NCI-H446 treated with DMSO at 0.1 percent for 48 hours (cell line): Measurements from ENCODE around the gene EBF4.

ENCODE experiments used
- DNase-seq: peaks from one replicate; lab custom pipeline; 2025; lab: John Stamatoyannopoulos, UW

EBF4 gene

DNA sequence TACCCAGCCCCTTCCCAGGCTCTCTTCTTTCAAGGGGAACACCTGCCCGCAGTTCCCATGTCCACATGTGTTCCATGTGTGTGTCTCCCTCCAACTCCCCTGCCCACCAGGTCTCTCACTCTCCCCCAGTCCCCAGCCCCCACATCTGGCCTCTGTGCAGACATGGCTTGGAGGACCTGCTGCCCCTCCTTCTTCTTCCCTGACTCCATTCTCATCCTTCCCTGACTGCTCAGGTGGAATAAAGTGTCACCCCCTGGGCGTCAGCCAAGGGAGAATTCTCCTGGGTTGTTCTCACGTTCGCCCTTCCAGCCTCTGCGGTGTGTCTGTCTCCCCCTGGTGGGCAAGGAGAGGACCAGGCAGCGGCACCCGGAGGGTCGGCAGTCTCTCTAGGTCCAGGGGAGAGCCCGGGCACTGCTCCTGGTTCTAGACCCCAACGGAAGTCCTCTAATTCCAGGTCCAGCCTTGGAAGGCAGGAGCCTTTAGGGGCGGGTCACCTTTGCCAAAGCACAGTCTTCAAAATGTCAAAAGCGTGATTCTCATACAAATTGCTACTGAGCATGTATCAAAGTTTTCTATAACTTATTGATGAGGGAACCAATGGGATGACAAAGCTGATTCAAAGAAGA lies 50.5 kb downstream of the EBF4 start:
- peak; percentile 8 for DNase-seq

DNA sequence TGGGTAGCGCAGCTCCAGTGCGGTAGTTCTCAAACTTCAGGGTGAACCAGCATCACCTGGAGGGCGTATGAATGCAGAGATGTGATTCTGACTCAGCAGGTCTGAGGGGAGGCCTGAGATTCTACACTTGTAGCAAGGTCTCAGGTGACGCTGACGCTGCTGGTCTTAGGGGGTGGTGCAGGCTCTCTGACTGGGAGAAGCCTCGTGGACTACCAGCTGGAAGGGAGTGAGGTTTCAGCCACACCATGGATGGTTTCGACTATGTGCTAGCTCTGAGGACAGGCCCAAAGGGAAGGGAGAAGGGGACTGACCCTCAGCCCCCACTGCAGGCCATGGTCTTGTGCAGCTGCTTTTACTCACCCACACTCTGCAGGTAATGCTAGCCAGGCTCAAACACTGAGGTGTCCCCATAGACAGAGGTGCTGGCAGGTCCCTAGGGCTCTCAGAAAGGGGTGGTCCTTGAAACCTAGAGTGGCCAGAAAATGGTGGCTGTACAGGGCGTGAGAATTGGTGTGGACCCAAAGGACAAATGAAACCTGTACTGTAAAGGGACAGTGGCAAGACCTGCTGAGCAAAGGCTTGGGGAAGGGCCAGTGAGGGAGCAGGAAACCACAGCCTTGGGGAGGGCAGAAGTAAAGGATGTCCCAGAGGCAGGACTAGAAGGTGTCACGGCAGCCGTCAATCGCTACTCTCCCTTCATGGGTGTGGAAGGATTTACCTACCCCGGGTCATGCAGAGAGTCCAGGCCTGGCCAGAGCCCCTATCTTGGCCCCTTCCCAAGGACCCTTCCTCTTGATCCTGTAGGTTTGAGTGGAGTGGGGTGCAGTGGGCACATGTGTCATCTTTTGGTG lies 52.7 kb downstream of the EBF4 start:
- DNase-seq, result no peak

DNA sequence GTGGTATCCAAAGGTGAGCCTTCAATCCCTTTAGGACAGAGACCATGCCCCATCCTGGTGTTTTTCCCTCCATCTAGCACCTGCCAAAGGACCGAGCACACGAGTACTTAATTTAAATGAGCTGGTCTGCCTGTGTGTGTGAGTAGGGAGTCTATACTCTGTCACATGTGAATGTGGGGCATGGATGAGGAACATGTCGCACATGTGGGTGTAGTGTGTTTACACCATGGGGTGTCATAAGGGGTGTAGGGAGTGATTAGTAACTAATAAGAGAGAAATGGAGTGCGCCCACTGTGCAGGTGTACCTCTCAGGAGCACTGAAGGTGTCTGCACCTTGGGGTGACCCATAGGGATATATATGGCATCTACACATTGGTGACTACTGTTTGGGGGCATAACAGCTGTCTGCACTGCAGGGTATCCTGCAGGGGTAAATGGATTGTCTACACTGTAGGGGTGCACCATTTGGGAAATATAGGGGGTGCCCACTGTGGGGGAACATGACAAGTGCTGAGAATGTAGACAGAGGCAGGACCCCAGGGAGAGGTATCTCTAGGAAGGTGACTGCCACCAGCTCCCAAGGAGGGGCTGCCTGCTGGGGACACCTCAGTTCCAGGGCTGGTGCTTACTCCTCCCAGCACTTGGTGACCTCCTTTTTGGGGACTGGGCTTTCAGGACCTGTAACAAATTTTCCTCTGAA lies 53.5 kb downstream of the EBF4 start:
- no peak for DNase-seq

DNA sequence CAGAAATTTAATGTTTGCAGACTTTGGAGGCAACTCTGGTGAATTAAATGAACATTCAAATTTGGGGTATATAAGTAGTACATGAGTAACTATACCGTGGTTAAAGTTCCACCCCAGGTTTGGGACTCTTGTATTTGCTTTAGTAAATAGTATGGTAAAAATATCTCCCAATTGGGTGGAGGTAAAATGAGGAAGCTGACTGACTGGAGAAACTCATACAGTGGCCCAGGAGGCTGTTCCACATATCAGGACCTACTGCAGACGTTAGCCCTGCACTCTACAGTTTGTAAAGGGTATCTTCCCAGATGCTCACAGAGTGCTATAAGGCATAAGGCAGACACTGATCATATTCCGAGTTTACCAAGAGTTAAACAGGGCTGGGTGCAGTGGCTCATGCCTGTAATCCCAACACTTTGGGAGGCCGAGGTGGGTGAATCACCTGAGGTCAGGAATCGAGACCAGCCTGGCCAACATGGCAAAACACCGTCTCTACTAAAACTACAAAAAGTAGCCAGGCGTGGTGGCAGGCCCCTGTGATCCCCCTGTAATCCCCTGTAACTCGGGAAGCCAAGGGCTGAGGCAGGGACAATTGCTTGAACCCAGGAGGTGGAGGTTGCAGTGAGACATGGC lies 54.2 kb downstream of the EBF4 start:
- no peak for DNase-seq

DNA sequence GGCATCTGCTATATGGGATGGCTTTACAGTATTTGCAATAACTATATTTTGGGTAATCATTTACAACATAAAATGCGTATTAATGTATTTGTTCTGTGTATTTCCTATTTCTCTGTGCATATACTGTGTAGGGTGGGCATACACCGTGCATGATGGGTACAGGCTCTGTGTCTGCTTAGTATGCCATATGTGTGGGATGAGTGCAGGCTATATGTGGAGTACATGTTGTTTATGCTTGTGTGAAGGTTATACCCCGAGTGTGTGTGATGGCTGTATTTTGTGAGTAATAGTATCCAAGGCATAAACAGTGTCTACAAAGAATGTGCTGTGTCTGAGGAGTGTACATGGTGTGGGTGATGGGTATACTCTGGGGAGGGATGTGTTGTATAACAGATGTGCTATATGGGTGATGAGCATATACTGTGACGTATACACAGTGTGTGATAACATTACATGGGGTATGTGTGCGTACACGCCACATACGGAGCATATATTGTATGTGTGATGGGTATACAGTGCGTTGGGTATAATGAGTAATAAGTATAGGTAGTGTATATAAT lies 55.2 kb downstream of the EBF4 start:
- no peak for DNase-seq

DNA sequence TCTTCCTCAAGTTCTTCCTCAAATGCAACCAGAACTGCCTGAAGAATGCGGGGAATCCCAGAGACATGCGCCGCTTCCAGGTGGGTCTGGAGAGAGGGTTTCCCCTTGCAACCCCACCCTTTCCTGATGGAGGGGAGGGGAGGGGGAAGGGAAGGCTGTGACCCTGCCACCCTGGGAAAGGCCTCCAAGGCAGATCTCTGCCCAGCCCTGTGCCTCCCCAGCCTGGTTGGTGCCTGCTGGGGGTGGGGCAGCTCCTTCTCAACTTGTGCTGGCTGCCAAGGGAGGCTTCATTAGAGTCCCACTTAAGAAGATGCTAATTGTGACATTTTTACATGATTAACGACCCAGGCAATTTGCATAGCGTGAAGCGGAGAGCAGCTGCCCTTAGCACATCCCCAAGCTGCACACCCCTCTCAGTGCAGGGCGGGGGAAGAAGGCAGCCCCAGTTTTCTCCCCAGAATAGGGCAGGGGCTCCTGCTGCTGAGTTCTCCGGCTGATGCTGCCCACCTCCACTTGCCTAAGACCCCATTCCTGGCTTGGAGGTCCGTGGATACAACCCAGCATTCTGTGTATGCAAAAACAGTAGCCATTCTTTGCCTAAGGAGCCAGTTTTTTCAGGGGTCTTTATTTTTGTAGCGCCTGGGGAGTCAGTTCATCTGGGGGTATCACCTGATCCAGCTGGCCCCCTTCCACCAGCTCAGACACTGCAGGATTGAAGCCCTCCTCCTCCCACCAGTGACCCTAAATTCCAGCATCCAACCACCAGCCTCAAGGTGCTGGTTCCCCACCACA lies 56.2 kb downstream of the EBF4 start:
- DNase-seq, result no peak

DNA sequence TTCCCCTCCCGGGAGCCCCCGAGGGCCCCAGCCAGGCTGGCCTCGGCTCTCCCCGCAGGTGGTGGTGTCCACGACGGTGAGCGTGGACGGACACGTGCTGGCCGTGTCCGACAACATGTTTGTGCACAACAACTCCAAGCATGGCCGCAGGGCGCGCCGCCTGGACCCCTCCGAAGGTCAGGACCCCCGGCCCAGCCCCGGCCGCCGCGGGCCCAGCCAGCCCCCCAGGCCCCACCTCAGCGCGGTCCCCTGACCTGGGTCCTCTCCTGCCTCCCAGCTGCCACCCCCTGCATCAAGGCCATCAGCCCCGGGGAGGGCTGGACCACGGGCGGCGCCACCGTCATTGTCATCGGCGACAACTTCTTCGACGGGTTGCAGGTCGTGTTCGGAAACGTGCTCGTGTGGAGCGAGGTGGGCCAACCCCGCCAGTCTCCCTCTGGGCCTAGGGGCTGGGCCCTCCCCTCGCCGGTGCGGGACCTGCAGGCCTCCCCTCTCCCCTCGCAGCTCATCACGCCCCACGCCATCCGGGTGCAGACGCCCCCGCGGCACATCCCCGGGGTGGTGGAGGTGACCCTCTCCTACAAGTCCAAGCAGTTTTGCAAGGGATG lies 56.9 kb downstream of the EBF4 start:
- DNase-seq, result no peak

DNA sequence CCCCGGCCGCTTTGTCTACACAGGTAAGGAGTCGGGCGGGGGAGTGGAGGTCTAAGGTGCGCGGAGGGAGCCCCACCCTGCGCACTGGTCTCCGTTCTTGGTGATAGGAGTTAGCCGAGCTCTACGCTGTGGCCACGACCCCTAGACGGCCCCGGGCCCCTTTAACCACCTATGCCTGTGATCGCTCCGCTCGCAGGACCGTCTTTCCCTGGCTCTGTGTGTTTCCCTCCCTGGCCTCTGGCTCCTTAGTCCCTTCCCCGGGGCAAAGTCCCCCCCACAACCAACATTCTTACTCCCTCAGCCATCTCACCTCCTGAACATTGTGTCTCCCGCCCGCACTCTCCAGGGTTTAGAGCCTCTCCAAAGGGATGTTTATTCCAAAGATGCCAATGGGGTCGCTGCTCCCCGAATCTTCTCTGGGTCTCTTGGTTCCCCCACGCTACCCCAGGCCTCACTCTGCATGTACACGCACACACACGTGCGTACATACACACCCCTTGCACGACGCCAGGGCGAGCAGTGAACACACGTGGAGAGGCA lies 57.4 kb downstream of the EBF4 start:
- no peak for DNase-seq

DNA sequence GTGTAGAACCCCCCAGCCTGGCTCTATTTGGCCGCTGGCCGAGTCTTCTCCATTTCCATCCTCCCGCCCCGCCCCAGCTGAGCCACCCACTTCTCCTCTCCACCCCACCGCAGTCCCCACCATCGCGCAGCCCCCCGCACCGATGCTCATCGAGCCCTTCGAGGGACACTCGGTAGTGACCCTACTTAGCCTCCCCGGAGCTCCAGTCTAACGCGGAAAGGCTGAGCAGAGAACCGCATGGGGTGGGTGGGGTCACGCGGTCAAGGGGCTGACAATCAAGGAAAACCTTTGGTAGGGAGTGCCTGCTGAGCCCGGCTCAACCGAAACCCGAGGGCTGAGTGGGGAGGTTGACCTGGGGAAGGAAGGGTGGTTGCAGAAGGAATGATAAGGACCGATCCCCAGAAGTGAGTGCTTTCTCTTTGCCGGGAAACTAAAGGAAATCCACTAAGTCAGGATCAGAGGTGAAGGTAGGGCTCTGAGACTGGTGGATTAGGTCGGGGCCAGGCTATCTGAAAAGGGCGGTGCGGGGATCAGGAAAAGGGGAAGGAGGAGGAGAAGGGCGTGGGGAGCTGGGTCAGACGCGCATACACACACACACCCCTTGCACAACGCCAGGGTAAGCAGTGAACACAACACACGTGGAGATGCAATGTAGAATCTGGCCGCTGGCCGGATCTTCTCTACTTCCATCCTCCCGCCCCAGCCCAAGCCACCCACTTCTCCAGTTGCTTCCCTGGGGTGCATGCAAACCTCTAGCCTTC lies 58.1 kb downstream of the EBF4 start:
- DNase-seq, result no peak

DNA sequence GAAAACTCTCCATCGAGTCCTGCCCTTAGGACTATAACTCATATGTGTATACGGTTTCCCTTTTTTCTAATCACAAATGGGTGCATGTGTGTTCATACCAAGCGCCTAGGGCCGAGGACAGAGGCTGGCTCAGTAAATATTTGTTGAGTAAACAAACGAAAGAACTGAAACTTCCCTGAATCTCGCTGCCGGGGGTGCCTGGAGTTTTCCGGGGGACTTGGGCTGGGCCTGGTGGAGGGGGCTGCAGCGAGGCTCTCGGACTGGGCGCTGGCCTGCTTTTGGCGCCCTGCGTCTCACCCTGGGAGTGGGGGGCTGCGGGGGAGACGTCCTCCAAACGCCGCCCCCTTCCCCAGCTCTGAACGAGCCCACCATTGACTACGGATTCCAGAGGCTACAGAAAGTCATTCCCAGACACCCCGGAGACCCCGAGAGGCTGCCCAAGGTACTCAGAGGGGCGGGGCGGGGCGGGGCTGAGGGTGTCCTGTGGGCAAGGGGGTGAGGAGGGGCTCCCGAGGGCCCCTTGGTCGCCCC lies 58.8 kb downstream of the EBF4 start:
- no peak for DNase-seq

DNA sequence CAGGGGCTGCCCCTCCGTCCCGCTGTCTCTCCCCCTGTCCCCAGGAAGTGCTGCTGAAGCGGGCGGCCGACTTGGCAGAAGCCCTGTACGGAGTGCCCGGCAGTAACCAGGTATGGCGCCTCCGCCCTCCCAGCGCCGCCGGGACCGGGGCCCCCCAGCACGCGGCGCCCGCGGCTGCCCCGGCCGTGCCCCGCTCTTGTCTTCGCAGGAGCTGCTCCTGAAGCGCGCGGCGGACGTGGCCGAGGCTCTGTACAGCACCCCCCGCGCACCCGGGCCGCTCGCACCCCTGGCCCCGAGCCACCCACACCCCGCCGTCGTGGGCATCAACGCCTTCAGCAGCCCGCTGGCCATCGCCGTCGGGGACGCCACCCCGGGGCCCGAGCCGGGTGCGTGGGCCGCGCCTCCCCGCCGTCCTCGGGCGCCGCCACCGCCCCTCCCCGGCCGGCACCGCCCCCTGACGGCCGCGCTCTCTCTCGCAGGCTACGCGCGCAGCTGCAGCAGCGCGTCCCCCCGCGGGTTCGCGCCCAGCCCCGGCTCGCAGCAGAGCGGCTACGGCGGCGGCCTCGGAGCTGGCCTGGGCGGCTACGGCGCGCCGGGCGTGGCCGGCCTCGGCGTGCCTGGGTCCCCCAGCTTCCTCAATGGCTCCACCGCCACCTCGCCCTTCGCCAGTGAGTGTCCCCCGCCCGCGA lies 59.4 kb downstream of the EBF4 start:
- no peak for DNase-seq

DNA sequence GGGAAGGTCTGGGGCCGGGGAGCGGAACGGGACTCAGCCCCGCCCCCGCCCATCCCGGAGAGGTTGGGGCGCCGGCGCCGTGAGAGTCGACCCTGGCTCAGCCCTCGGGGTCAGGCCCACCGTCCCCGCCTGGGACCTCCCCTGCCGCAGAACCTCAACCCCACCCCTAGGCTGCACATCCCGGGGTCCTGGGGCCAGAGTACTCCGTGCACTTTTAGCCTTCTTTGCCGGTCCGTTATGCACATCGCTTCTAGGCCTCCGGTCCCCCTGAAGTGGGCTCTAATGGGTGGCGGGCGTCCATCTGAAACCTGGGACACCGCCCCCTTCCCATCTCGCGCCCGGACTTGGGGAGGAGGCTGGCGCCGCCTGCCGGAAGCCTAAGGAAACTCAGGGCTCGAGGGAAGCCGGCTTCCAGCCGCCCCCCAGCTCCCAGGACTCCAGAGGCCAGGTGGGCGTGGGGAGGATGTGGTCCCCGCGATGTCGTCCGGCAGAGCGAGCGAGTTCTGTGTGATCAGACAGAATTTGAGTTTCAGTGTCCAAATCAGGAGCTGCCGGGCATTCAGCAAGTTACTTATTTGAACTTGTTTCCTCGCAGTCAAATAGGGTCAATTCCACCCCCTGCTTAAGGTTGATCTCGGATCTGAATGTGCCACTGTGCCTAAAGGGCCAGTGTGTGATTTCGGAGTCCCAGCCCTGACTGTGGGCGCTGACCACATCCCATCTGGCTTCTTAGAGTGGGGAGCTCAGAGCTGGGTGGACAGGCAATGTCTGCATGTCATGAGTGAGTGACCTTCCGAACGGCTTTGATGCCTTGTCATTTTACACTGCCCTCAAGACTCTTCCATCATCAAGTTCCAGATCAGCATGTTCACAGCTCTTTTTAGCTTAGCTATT lies 60.2 kb downstream of the EBF4 start:
- no peak for DNase-seq

DNA sequence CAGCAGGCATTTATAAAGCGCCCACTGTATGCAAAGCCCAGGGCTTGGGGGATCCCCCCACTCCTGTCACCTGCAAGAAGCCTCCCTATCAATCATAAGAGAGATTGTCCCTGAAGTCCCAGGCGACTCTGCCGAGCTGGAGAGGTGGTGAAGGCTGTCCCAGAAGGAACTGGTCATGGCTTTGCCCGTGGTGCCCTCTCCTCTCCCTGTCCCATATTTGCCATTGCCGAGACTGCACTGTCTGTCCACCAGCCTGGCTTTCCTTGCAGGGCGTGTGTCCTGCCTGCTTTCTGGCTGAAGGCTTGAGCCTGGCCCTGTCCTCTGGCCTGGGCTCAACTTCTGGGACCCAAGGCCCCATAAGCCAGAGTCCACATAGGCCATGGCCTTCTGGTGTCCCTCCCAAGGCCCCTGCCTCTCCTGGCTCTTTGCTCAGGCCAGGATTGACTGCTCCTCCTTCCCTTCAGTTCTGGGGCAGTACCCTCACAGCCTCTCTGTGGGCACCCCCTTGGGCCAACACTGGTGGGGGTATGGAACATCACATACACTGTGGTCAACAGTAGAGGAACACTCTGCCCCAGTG lies 61.0 kb downstream of the EBF4 start:
- no peak for DNase-seq

DNA sequence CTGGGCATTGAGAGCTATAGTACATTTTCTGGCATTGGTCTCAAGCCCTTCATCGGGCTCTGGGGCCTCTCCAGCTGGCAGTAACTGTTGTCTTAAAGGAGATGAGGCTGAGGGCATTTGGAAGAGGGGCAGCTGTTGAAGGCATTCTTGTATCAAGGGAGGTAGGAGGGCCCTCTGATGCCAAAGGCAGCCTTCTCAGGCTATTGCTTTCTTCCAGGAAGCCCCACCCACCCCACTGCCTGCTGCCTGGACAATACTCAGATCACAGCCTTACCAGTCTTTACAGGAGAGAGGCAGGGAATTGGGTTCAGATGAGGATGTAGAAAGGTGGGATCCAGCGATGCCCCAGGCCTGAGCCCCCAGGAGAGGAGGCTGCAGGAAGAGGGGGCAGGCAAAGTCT lies 61.8 kb downstream of the EBF4 start:
- DNase-seq, result no peak

DNA sequence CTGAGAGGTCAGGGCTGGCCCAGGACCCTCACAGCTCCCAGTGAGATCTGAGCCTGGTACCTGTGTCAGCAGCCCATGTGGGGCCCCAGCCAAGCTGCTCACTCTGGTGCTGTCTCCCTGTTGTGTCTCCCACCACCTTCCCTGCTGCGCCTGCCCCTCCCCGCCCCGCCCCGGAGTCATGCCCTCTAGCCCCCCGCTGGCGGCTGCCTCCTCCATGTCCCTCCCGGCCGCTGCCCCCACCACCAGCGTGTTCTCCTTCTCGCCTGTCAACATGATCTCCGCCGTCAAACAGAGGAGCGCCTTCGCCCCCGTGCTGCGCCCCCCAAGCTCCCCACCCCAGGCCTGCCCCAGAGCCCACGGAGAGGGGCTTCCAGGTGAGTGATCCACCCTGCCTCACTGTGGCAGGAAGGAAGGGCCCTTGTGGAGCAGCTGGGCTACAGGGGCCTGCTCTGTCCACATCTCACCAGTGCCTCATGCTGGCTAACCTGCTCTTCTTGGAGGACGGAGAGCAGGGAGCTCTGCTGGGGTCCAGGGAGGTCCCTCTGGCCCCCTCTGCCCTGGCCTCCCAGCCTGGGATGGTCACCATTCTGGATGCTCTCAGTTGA lies 63.0 kb downstream of the EBF4 start:
- no peak for DNase-seq

DNA sequence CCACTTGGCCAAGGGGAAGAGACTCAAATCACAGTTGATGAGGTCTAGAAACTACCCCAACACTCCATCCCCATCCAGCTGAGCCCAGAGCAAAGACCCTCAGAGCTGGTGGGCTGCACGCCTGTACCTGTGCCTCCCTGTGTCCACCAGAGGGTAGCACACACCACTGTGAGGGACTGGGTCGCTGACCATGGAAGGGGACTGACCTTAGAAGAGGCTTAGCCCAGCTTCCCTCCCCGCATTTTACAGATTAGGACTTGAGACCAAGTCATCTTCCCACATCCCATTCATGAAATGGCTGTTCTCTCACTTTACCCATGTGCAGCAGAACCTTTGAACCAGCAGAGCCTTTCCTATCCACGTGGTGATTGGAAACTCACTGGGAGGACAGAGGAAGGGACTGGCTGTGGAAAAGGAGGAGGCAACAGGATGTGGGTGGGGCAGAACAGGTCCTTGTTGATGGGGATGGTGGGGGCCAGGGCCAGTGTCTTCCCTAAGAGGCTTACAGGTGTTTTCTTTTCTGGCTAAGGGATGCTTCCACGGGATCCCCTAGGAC lies 63.6 kb downstream of the EBF4 start:
- no peak for DNase-seq

DNA sequence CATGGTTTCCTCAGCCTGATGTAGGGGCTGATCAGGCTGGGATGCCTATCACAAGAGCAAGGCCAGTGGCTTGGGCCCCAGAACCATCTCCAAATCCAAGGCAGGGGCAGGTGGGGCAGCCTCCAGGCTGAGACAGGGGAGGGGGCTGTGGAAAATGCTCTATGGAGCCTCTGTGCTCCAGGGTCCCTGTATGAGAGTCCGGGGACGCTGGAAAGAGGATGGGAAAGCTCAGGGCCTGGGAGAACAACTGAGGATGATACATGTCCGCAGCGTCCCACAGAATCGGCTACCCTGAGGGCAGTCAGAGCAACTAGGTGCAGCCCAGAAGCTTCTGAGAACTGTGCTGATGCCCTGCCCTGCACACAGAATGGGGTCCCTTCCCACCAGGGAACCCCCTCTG lies 64.4 kb downstream of the EBF4 start:
- DNase-seq, result no peak
